K562 (cell line): ENCODE results near the gene CEND1. TPM values are rescaled to one million over a fixed set of nuclear protein-coding genes. Genes with fewer than 3 reads are reported as not detected.

Experiments
- ATAC-seq: fragments of 200-7000 bp; cut with Tn5 transposase; 3 replicates; pipeline ENCODE4 v1.9.1; 2020; ENCODE audit warnings: moderate library complexity
- BruUV-seq: library from RNA; stranded (reverse); fragments of 400-500 nt; replicated peaks from 2 replicates; lab custom pipeline; 2021; lab: Mats Ljungman, UMichigan
- CTCF ChIA-PET: fragments of 300-600 bp; formaldehyde crosslinking; extraction: SDS; loops from one replicate; lab custom pipeline; 2021; ENCODE audit warnings: low intra/inter-chr PET ratio; lab: Yijun Ruan, JAX
- POLR2A ChIA-PET: fragments of 300-600, 350-650 bp; sonication (Branson Sonifier 250); formaldehyde crosslinking; extraction: SDS; loops from one replicate; lab custom pipeline; 2021; ENCODE audit warnings: antibody characterized with exemption, inconsistent platforms; lab: Yijun Ruan, JAX
- DNase-seq, 4 experiments: peaks; one replicate each; pipeline versions ENCODE4 v3.0.0 to v3.0.0-alpha.2; 2011 to 2018; ENCODE audit warnings: low spot score in 3 of 4, mixed read lengths in 3 of 4; ENCODE audit errors: extremely low read depth in 1 of 4
- FAIRE-seq: peaks from 2 replicates; lab custom pipeline; 2011; peaks lifted over from hg19 to GRCh38; lab: Jason Lieb, UNC
- H2AFZ ChIP-seq: 2 replicates; pipeline ENCODE4 v1.6.0; 2011; ENCODE audit warnings: low read depth, low read length, control low read depth, inconsistent platforms
- H3K27ac ChIP-seq: fragments of 200-600 bp; 3 replicates; pipeline ENCODE4 v1.8.0; 2011; ENCODE audit warnings: low read depth, mild to moderate bottlenecking, control low read depth, inconsistent platforms, low read length, moderate library complexity, mixed read lengths; ENCODE audit errors: extremely low read depth
- H3K27me3 ChIP-seq, 2 experiments: fragments of 300-600 bp in 1 of 2; 2 replicates in 1 of 2; 3 replicates in 1 of 2; pipeline versions ENCODE4 v1.6.0 to v1.8.0; 2011; ENCODE audit warnings: inconsistent platforms in 2 of 2, low read length in 2 of 2, mild to moderate bottlenecking in 1 of 2, mixed read lengths in 1 of 2, moderate library complexity in 1 of 2; ENCODE audit not compliant: control insufficient read depth in 2 of 2, insufficient read depth in 2 of 2
- H3K36me3 ChIP-seq: fragments of 300-600 bp; 3 replicates; pipeline ENCODE4 v1.8.0; 2011; ENCODE audit warnings: mild to moderate bottlenecking, low read length, inconsistent platforms; ENCODE audit not compliant: control insufficient read depth, insufficient read depth
- H3K4me1 ChIP-seq, 2 experiments: fragments of 200-600 bp in 1 of 2; replicated peaks in 1 of 2; 2 replicates in 1 of 2; 3 replicates in 1 of 2; pipeline versions ENCODE4 v1.5.1 to v1.8.0; 2011; ENCODE audit warnings: inconsistent platforms in 2 of 2, low read length in 2 of 2, mild to moderate bottlenecking in 1 of 2, mixed read lengths in 1 of 2, moderate library complexity in 1 of 2; ENCODE audit not compliant: control insufficient read depth in 2 of 2, insufficient read depth in 2 of 2
- H3K4me2 ChIP-seq: 2 replicates; pipeline ENCODE4 v1.6.1; 2011; ENCODE audit warnings: low read length, control low read depth, inconsistent platforms, mixed read lengths; ENCODE audit not compliant: insufficient read depth
- H3K4me3 ChIP-seq: fragments of 200-600 bp; sonication (generic), shearing (Covaris generic); 2 replicates; pipeline ENCODE4 v1.5.1; 2016; ENCODE audit warnings: control low read depth, inconsistent platforms
- H3K79me2 ChIP-seq: fragments of 200-600 bp; 3 replicates; pipeline ENCODE4 v1.8.0; 2011; ENCODE audit warnings: low read length, inconsistent platforms; ENCODE audit not compliant: control insufficient read depth, insufficient read depth
- H3K9ac ChIP-seq, 2 experiments: 2 replicates each; pipeline versions ENCODE4 v1.6.0 to v1.6.1; 2011; ENCODE audit warnings: low read depth in 2 of 2, low read length in 2 of 2, control low read depth in 1 of 2, inconsistent platforms in 1 of 2, mild to moderate bottlenecking in 1 of 2, mixed read lengths in 1 of 2; ENCODE audit not compliant: insufficient read depth in 1 of 2
- H3K9me1 ChIP-seq: one replicate; pipeline ENCODE4 v1.6.0; 2011; ENCODE audit warnings: inconsistent platforms, mild to moderate bottlenecking, low read length, moderate library complexity; ENCODE audit not compliant: control insufficient read depth, insufficient read depth
- H3K9me3 ChIP-seq: replicated peaks from 2 replicates; pipeline ENCODE4 v1.5.1; 2011; ENCODE audit warnings: low read depth, low read length, inconsistent platforms; ENCODE audit not compliant: control insufficient read depth, insufficient read depth
- H4K20me1 ChIP-seq: replicated peaks from 2 replicates; pipeline ENCODE4 v1.6.1; 2011; ENCODE audit warnings: low read length, inconsistent platforms, mixed read lengths; ENCODE audit not compliant: control insufficient read depth, insufficient read depth
- ETV5 ChIP-seq: sonication (generic); formaldehyde crosslinking; IDR thresholded peaks from 2 replicates; pipeline ENCODE4 v1.4.0; 2020; ENCODE audit warnings: low read depth, mild to moderate bottlenecking, missing genetic modification reagents
- KDM4B ChIP-seq, 2 experiments: fragments of 450-650 bp in 1 of 2; sonication (generic) in 1 of 2; IDR thresholded peaks; 2 replicates each; pipeline ENCODE4 v1.6.1; 2016 to 2017; ENCODE audit warnings: borderline replicate concordance in 2 of 2, antibody characterized with exemption in 1 of 2, low read depth in 1 of 2, mild to moderate bottlenecking in 1 of 2
- RHOXF2B ChIP-seq: fragments of 250-450 bp; sonication (Bioruptor Pico); conservative IDR thresholded peaks from 2 replicates; pipeline ENCODE4 v1.5.1; 2021
- SNIP1 ChIP-seq: fragments of 450-650 bp; IDR thresholded peaks from 2 replicates; pipeline ENCODE4 v1.7.1; 2017; ENCODE audit warnings: low read depth, mild to moderate bottlenecking
- SP1 ChIP-seq: sonication (generic); formaldehyde crosslinking; IDR thresholded peaks from 2 replicates; pipeline ENCODE4 v1.8.1; 2022; ENCODE audit warnings: mild to moderate bottlenecking, missing genetic modification reagents
- TAF7 ChIP-seq: fragments of 450-650 bp; IDR thresholded peaks from 2 replicates; pipeline ENCODE4 v1.6.1; 2016; ENCODE audit warnings: missing genetic modification characterization, missing compliant biosample characterization
- WHSC1 ChIP-seq: IDR thresholded peaks from one replicate; pipeline ENCODE4 v1.6.1; 2012; ENCODE audit warnings: low read length, control low read depth, inconsistent platforms
- ZNF121 ChIP-seq: sonication (generic); formaldehyde crosslinking; conservative IDR thresholded peaks from 2 replicates; pipeline ENCODE4 v1.8.0; 2022; ENCODE audit warnings: missing genetic modification reagents
- ZNF124 ChIP-seq: sonication (generic); formaldehyde crosslinking; IDR thresholded peaks from 2 replicates; pipeline ENCODE4 v1.8.1; 2022; ENCODE audit warnings: missing genetic modification reagents
- ZNF253 ChIP-seq: fragments of 250-450 bp; sonication (Bioruptor Pico); conservative IDR thresholded peaks from 2 replicates; pipeline ENCODE4 v1.6.1; 2021; ENCODE audit warnings: mild to moderate bottlenecking
- WGBS: fragments of 100-300 bp; shearing (Covaris generic); methylation state at CpG from one replicate; pipeline ENCODE4 v1.1.6; 2016; ENCODE audit warnings: low coverage, mixed read lengths; ENCODE audit not compliant: insufficient coverage; ENCODE audit errors: missing lambda C conversion rate; 5-methylcytosine and 5-hydroxymethylcytosine counted together
- in situ Hi-C: fragments of 300-500 bp; cut with MboI; formaldehyde crosslinking; loops from 4 replicates; pipeline ENCODE4 v1.15.0; 2018; ENCODE audit warnings: inconsistent platforms, mixed read lengths
- intact Hi-C: fragments of 100-400 bp; cut with micrococcal nuclease; formaldehyde crosslinking; loops from 2 replicates; pipeline ENCODE4 v1.14.2; 2022
- polyA plus RNA-seq, 8 experiments: library from polyadenylated mRNA; depleted of rRNA in 4 of 8; stranded (reverse) in 5 of 8; unstranded in 3 of 8; fragments of >200 nt; fragmentation: Nextera tagmentation in 2 of 8; fragmentation: Illumina TruSeq in 1 of 8; extraction: Ambion mirVana in 2 of 8; extraction: Trizol in 1 of 8; gene quantifications; 2 replicates each; pipeline versions ENCODE4 v1.2.1 to v1.2.3, GENCODE V29; 2011 to 2014; ENCODE audit warnings: inconsistent platforms in 1 of 8, missing spikeins in 1 of 8
- total RNA-seq, 7 experiments: library from RNA; depleted of rRNA in 6 of 7; stranded (reverse); fragments of >200 nt in 6 of 7; fragmentation: Illumina TruSeq in 2 of 7; extraction: Trizol in 2 of 7; gene quantifications; 2 replicates each; pipeline versions ENCODE4 v1.2.1 to v1.2.3, GENCODE V29; 2011 to 2021; ENCODE audit warnings: low replicate concordance in 1 of 7
- TF ChIP-seq, protein P1 (sequence below): fragments of 250-450 bp; sonication (Bioruptor Pico); IDR thresholded peaks from 2 replicates; pipeline ENCODE4 v1.5.0; 2021; ENCODE audit warnings: mild to moderate bottlenecking, moderate library complexity
- TF ChIP-seq, protein P2 (sequence below): fragments of 450-650 bp; formaldehyde crosslinking; conservative IDR thresholded peaks from 2 replicates; pipeline ENCODE4 v1.4.0; 2022; ENCODE audit warnings: mild to moderate bottlenecking, missing genetic modification characterization
- TF ChIP-seq, protein P3 (sequence below): fragments of 450-650 bp; IDR thresholded peaks from one replicate; pipeline ENCODE4 v1.6.1; 2018; ENCODE audit warnings: mild to moderate bottlenecking, moderate library complexity; ENCODE audit not compliant: partially characterized antibody
- TF ChIP-seq, protein P4 (sequence below): fragments of 250-450 bp; sonication (Bioruptor Pico); IDR thresholded peaks from 2 replicates; pipeline ENCODE4 v1.4.0; 2020; ENCODE audit warnings: mild to moderate bottlenecking, moderate library complexity, borderline replicate concordance

The CEND1 gene
- total and polyA plus RNA-seq, 9 of the 15 experiments (the other 6 are each of a cell fraction or from before 2014, with no cell fraction given): 0.13 to 0.18 (median 0.16) TPM; not detected in 6

GRCh38 chr11:813072-813455, 23.2 kb upstream of the CEND1 start:
- BruUV-seq: no TSS peak
- ATAC-seq (no peak), DNase-seq (no peak), FAIRE-seq (no peak)
- H3K27me3 ChIP-seq: no peaks in the 10 kb centered on the region
- WGBS: 91% methylated on average over 6 of the region's 6 CpGs
- H3K79me2 ChIP-seq: peaks cover 56% of the 10 kb centered on the region
- H2AFZ ChIP-seq: no peak overlapping the region
- H3K4me1 ChIP-seq: peaks cover 14 to 46% of the 10 kb centered on the region in 2 experiments; a peak in 4 of 5 replicates
- peaks cover 24% of the 10 kb centered on the region for H4K20me1 ChIP-seq
- no peaks in the 10 kb centered on the region for H3K9me3 ChIP-seq
- intact Hi-C loops: no loop called here
- peak overlapping the region in 1 of 2 experiments; percentile 84; a peak in 2 of 4 replicates for H3K9ac ChIP-seq
- in situ Hi-C loops: no loop called here
- H3K4me3 ChIP-seq: no peak overlapping the region
- CTCF ChIA-PET: no interaction called here
- peak overlapping the region; percentile 39 for H3K27ac ChIP-seq
- POLR2A ChIA-PET: interaction anchor here (0.6 to 2.5 kb wide), 4 partner anchors 9 to 62 kb away, joined by 3 to 12 read pairs (median 4); no protein-coding TSS in a partner anchor
- H3K9me1 ChIP-seq: peaks cover 3% of the 10 kb centered on the region
- no peak overlapping the region for H3K4me2 ChIP-seq
- H3K36me3 ChIP-seq: peaks cover 48% of the 10 kb centered on the region
- TF ChIP-seq WHSC1 (no peak), ETV5 (CRISPR knock-in tag) (no peak), ZNF124 (CRISPR knock-in tag) (no peak), SNIP1 (no peak), SP1 (CRISPR knock-in tag) (0 out of 2 replicates have a peak, but pooled peaks have one; percentile 4), ZNF121 (peak; percentile 97), KDM4B (IDR thresholded peaks at IDR 0.05; ENCODE audit: borderline replicate concordance in 2 of 2, low read depth in 1 of 2) (no peak), RHOXF2B (CRISPR knock-in tag) (no peak), ZNF253 (CRISPR knock-in tag) (peak; percentile 67; the same call in 1 of the 2 replicates), TAF7 (tag) (no peak)
- TF ChIP-seq, protein P1, sequence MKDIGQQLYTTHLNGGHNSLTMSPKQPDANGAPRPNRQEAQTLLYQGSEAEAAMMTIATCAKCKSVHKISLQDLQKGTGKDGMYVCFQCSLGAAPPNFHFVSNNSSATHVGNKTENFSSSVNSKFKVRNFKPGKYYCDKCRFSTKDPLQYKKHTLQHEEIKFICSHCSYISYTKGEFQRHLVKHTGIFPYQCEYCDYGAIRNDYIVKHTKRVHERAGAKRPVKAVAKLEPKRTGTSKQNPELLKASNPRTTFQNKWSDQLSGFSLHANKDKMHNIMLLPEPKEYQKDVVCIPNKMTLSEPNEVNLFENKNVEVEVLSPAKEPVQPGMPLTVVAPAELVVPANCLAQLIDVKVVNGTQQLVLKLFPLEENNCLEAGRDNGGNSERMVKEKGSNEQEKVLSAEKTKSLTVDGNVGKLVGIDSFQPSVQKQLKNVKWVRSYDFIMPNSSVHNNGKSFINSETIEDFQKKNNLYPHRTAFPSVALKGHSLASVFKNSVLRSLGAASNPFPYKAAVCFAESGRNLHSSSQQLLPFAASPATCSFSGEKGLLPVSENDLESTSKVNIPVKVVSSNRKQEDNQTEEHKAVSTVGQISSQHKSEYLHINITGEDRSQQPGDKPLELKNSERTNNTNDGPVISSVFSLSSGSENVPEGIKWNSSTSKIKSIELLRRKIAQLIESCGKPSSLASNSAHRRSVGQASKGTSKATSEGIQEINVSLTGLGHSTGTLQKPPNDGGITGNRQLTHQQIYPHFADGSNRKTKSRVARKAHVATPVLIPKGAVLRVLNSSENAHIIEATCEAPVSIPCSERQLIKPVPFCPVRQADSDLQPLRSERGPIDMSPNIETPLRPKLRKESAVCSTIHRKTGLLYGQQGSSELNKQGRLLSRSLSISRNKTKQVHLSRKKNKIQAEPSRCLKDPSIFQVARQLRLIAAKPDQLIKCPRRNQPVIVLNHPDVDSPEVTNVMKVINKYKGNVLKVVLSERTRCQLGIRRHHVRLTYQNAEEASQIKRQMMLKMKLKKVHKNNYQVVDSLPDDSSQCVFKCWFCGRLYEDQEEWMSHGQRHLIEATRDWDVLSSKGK (CRISPR knock-in tag): no peak
- TF ChIP-seq, protein P2, sequence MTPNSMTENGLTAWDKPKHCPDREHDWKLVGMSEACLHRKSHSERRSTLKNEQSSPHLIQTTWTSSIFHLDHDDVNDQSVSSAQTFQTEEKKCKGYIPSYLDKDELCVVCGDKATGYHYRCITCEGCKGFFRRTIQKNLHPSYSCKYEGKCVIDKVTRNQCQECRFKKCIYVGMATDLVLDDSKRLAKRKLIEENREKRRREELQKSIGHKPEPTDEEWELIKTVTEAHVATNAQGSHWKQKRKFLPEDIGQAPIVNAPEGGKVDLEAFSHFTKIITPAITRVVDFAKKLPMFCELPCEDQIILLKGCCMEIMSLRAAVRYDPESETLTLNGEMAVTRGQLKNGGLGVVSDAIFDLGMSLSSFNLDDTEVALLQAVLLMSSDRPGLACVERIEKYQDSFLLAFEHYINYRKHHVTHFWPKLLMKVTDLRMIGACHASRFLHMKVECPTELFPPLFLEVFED (CRISPR knock-in tag): 0 out of 2 replicates have a peak, but pooled peaks have one; percentile 3
- TF ChIP-seq, protein P3, sequence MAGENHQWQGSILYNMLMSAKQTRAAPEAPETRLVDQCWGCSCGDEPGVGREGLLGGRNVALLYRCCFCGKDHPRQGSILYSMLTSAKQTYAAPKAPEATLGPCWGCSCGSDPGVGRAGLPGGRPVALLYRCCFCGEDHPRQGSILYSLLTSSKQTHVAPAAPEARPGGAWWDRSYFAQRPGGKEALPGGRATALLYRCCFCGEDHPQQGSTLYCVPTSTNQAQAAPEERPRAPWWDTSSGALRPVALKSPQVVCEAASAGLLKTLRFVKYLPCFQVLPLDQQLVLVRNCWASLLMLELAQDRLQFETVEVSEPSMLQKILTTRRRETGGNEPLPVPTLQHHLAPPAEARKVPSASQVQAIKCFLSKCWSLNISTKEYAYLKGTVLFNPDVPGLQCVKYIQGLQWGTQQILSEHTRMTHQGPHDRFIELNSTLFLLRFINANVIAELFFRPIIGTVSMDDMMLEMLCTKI: no peak
- TF ChIP-seq, protein P4, sequence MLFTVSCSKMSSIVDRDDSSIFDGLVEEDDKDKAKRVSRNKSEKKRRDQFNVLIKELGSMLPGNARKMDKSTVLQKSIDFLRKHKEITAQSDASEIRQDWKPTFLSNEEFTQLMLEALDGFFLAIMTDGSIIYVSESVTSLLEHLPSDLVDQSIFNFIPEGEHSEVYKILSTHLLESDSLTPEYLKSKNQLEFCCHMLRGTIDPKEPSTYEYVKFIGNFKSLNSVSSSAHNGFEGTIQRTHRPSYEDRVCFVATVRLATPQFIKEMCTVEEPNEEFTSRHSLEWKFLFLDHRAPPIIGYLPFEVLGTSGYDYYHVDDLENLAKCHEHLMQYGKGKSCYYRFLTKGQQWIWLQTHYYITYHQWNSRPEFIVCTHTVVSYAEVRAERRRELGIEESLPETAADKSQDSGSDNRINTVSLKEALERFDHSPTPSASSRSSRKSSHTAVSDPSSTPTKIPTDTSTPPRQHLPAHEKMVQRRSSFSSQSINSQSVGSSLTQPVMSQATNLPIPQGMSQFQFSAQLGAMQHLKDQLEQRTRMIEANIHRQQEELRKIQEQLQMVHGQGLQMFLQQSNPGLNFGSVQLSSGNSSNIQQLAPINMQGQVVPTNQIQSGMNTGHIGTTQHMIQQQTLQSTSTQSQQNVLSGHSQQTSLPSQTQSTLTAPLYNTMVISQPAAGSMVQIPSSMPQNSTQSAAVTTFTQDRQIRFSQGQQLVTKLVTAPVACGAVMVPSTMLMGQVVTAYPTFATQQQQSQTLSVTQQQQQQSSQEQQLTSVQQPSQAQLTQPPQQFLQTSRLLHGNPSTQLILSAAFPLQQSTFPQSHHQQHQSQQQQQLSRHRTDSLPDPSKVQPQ (CRISPR knock-in tag): no peak
